Stomach (tissue), 4 donors: ENCODE data around the gene PIAS1.

ENCODE experiments used
- CTCF ChIP-seq, 7 experiments: fragments of 450-650 bp in 4 of 7; fragments of 200-600 bp in 3 of 7; sonication (generic) in 3 of 7; IDR thresholded peaks; one replicate each; pipeline ENCODE4 v1.5.1; 2016 to 2019; ENCODE audit warnings: antibody characterized with exemption in 7 of 7, control low read depth in 2 of 7, mild to moderate bottlenecking in 1 of 7
- EP300 ChIP-seq: sonication (generic); formaldehyde crosslinking; IDR thresholded peaks from one replicate; pipeline ENCODE4 v1.6.1; 2017; ENCODE audit warnings: antibody characterized with exemption
- POLR2A ChIP-seq, 4 donors: fragments of 450-650 bp; IDR thresholded peaks; one replicate each; pipeline ENCODE4 v1.6.1; 2016; ENCODE audit warnings: antibody characterized with exemption in 4 of 4, control low read depth in 2 of 4, mild to moderate bottlenecking in 1 of 4, moderate library complexity in 1 of 4
- POLR2AphosphoS5 ChIP-seq, 3 donors: sonication (generic); formaldehyde crosslinking; IDR thresholded peaks; one replicate each; pipeline ENCODE4 v1.6.1; 2016; ENCODE audit warnings: antibody characterized with exemption in 3 of 3

GRCh38 chr15:68018797-68019444, 35.2 kb upstream of the PIAS1 start:
- no peak for TF ChIP-seq CTCF (IDR thresholded peaks at IDR 0.05)
- TF ChIP-seq POLR2A (IDR thresholded peaks at IDR 0.05), result no peak
- TF ChIP-seq EP300, result no peak
- TF ChIP-seq POLR2AphosphoS5 (IDR thresholded peaks at IDR 0.05), result no peak
